HCT116 (cell line): ENCODE data around the gene C9orf78. TPM values are rescaled to one million over a fixed set of nuclear protein-coding genes. Genes with fewer than 3 reads are reported as not detected.
"Not testable (repeated sequence)": the region's sequence is repeated elsewhere in the genome, so short reads cannot be mapped to it uniquely, and the experiment has no call there.

Experiments
- ATAC-seq: fragments of 200-7000 bp; cut with Tn5 transposase; 2 replicates; pipeline ENCODE4 v1.9.1; 2020; ENCODE audit warnings: mild to moderate bottlenecking, moderate library complexity
- BruUV-seq: library from RNA; stranded (reverse); fragments of 400-500 nt; replicated peaks from 2 replicates; lab custom pipeline; 2021; lab: Mats Ljungman, UMichigan
- CTCF ChIA-PET: fragments of 300-600 bp; sonication (Branson Sonifier 250); formaldehyde crosslinking; loops from one replicate; lab custom pipeline; 2021; ENCODE audit warnings: antibody characterized with exemption; lab: Charles Lee
- POLR2A ChIA-PET: fragments of 300-600, 350-600 bp; sonication (Branson Sonifier 250); formaldehyde crosslinking; loops from one replicate; lab custom pipeline; 2021; ENCODE audit warnings: antibody characterized with exemption; lab: Charles Lee
- RAD21 ChIA-PET, 2 experiments: fragments of 300-600 bp; sonication (Branson Sonifier 250); formaldehyde crosslinking; loops; one replicate each; lab custom pipeline; 2023; ENCODE audit warnings: low total read pairs in 2 of 2; ENCODE audit not compliant: uncharacterized antibody in 2 of 2, unreplicated experiment in 2 of 2, low non-redundant PET in 1 of 2; lab: Charles Lee
- DNase-seq: peaks from one replicate; pipeline ENCODE4 v3.0.0-alpha.2; 2010; ENCODE audit warnings: low read depth, low spot score
- H2AFZ ChIP-seq: fragments of 200-600 bp; shearing (Covaris generic), sonication (generic); 2 replicates; pipeline ENCODE4 v1.6.1; 2017; ENCODE audit warnings: low read depth, mixed run types, mixed read lengths, antibody characterized with exemption, low read length; ENCODE audit not compliant: poor library complexity, severe bottlenecking
- H3K27ac ChIP-seq: 2 replicates; pipeline ENCODE4 v1.5.1; 2012; ENCODE audit warnings: low read depth, low read length
- H3K27me3 ChIP-seq: fragments of 200-600 bp; sonication (generic); 2 replicates; pipeline ENCODE4 v1.6.1; 2016; ENCODE audit warnings: mixed run types, low read length, mixed read lengths; ENCODE audit not compliant: insufficient read depth
- H3K36me3 ChIP-seq, 2 experiments: fragments of 200-500 bp in 1 of 2; fragments of 200-600 bp in 1 of 2; sonication (Bioruptor generic) in 1 of 2; sonication (generic) in 1 of 2; 2 replicates each; pipeline versions ENCODE4 v1.5.1 to v1.6.1; 2014 to 2016; ENCODE audit warnings: low read length in 2 of 2, inconsistent platforms in 1 of 2, mixed read lengths in 1 of 2, mixed run types in 1 of 2; ENCODE audit not compliant: insufficient read depth in 2 of 2, control insufficient read depth in 1 of 2
- H3K4me1 ChIP-seq, 2 experiments: fragments of 200-600 bp in 1 of 2; sonication (generic) in 1 of 2; 2 replicates each; pipeline versions ENCODE4 v1.5.1 to v1.6.1; 2012 to 2017; ENCODE audit warnings: low read length in 2 of 2, inconsistent platforms in 1 of 2, mild to moderate bottlenecking in 1 of 2, mixed read lengths in 1 of 2, mixed run types in 1 of 2, moderate library complexity in 1 of 2; ENCODE audit not compliant: insufficient read depth in 2 of 2, control insufficient read depth in 1 of 2
- H3K4me2 ChIP-seq: fragments of 200-600 bp; sonication (generic); 2 replicates; pipeline ENCODE4 v1.6.1; 2017; ENCODE audit warnings: mixed run types, low read length, mixed read lengths
- H3K4me3 ChIP-seq, 2 experiments: fragments of 200-600 bp in 1 of 2; sonication (generic) in 1 of 2; replicated peaks in 1 of 2; 2 replicates each; pipeline ENCODE4 v1.5.1; 2011 to 2016; ENCODE audit warnings: low read length in 2 of 2, control low read depth in 1 of 2, low read depth in 1 of 2, mild to moderate bottlenecking in 1 of 2, mixed read lengths in 1 of 2, mixed run types in 1 of 2
- H3K79me2 ChIP-seq: fragments of 200-600 bp; sonication (generic); 2 replicates; pipeline ENCODE4 v1.6.1; 2017; ENCODE audit warnings: mild to moderate bottlenecking, mixed run types, low read length, moderate library complexity, mixed read lengths; ENCODE audit not compliant: insufficient read depth
- H3K9ac ChIP-seq: fragments of 200-600 bp; sonication (generic); 2 replicates; pipeline ENCODE4 v1.6.1; 2016; ENCODE audit warnings: low read length, mixed read lengths
- H3K9me2 ChIP-seq: fragments of 200-600 bp; sonication (generic), shearing (Covaris generic); 2 replicates; pipeline ENCODE4 v1.6.1; 2017; ENCODE audit warnings: mixed run types, mild to moderate bottlenecking, moderate library complexity; ENCODE audit not compliant: insufficient read depth
- H3K9me3 ChIP-seq, 2 experiments: fragments of 200-500 bp in 1 of 2; fragments of 200-600 bp in 1 of 2; sonication (Bioruptor generic) in 1 of 2; sonication (generic) in 1 of 2; 2 replicates each; pipeline ENCODE4 v1.6.1; 2014 to 2017; ENCODE audit warnings: low read length in 2 of 2, mixed read lengths in 2 of 2, inconsistent platforms in 1 of 2, low read depth in 1 of 2, mild to moderate bottlenecking in 1 of 2, mixed run types in 1 of 2, moderate library complexity in 1 of 2; ENCODE audit not compliant: control insufficient read depth in 1 of 2, insufficient read depth in 1 of 2
- H4K20me1 ChIP-seq: fragments of 200-600 bp; sonication (generic), shearing (Covaris generic); 2 replicates; pipeline ENCODE4 v1.6.1; 2017; ENCODE audit warnings: mixed run types, mild to moderate bottlenecking, moderate library complexity; ENCODE audit not compliant: insufficient read depth
- CBX3 ChIP-seq: IDR thresholded peaks from 2 replicates; pipeline ENCODE4 v1.6.1; 2012; ENCODE audit warnings: low read depth
- EGR1 ChIP-seq: IDR thresholded peaks from 2 replicates; pipeline ENCODE4 v1.6.1; 2012; ENCODE audit warnings: low read depth
- ELF1 ChIP-seq: IDR thresholded peaks from 2 replicates; pipeline ENCODE4 v1.6.1; 2012; ENCODE audit warnings: low read depth, borderline replicate concordance
- EZH2 ChIP-seq: fragments of 200-600 bp; sonication (generic); IDR thresholded peaks from 2 replicates; pipeline ENCODE4 v1.6.1; 2017; ENCODE audit warnings: antibody characterized with exemption, mixed run types
- FOSL1 ChIP-seq: IDR thresholded peaks from 2 replicates; pipeline ENCODE4 v1.6.1; 2012; ENCODE audit warnings: low read depth
- SP1 ChIP-seq: IDR thresholded peaks from 2 replicates; pipeline ENCODE4 v1.6.1; 2012; ENCODE audit warnings: low read depth
- YY1 ChIP-seq: IDR thresholded peaks from 2 replicates; pipeline ENCODE4 v1.6.1; 2011; ENCODE audit warnings: low read length, low read depth, moderate library complexity, mild to moderate bottlenecking; ENCODE audit not compliant: insufficient replicate concordance; ENCODE audit errors: extremely low read depth
- ZFX ChIP-seq: fragments of 450-650 bp; IDR thresholded peaks from 2 replicates; pipeline ENCODE4 v1.6.1; 2017
- intact Hi-C: fragments of 100-400 bp; cut with micrococcal nuclease; formaldehyde crosslinking; loops from 2 replicates; pipeline ENCODE4 v1.10.0; 2022
- total RNA-seq: library from RNA; stranded (reverse); gene quantifications from one replicate; pipeline ENCODE4 v1.2.1, GENCODE V29; 2021; ENCODE audit not compliant: unreplicated experiment
- TF ChIP-seq, protein P1 (sequence below): IDR thresholded peaks from 2 replicates; pipeline ENCODE4 v1.6.1; 2011; ENCODE audit warnings: mild to moderate bottlenecking, low read length, moderate library complexity; ENCODE audit not compliant: insufficient replicate concordance; ENCODE audit errors: extremely low read depth

The C9orf78 gene
- total RNA-seq, 1 experiment from 2014 or later: 41.4 TPM

DNA sequence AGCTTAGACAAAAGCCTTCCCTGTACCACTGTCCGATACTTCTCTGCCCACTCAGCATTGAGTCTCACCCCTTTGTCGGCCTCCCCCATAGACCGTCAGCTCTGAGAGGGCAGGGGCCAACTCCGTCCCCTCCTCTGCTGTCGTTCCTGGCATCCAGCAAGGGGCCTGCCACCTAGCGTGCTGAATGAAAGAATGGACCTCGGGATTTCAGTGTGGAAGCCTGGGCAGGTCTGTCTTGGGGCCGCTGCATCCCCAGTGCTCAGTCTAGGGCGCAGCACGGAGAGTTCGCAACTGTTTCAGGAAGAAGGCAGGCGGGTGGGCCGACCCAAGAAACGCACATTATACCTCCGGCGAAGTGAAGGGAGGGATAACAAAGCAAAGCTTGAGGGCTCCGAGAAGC, 33.6 kb downstream of the C9orf78 start:
- no peak overlapping the region for H3K9ac ChIP-seq
- H3K9me3 ChIP-seq: no peaks in the 10 kb centered on the region
- H4K20me1 ChIP-seq: no peaks in the 10 kb centered on the region
- no peaks in the 10 kb centered on the region for H3K27me3 ChIP-seq
- H2AFZ ChIP-seq: no peak overlapping the region
- BruUV-seq: no TSS peak
- DNase-seq (no peak), ATAC-seq (no peak)
- peaks cover 4 to 8% of the 10 kb centered on the region in 2 experiments; a peak in 3 of 4 replicates for H3K4me1 ChIP-seq
- no peak overlapping the region for H3K4me2 ChIP-seq
- no peak overlapping the region for H3K27ac ChIP-seq
- H3K9me2 ChIP-seq: no peaks in the 10 kb centered on the region
- 0 out of 4 replicates have a peak, but pooled peaks cover 0 to 2% of the 10 kb centered on the region in 2 experiments for H3K36me3 ChIP-seq
- CTCF ChIA-PET: interaction anchor here (1.0 kb wide), 1 partner anchor 11 kb away, joined by 3 read pairs; no protein-coding TSS in a partner anchor
- RAD21 ChIA-PET: no interaction called here
- POLR2A ChIA-PET: interaction anchor here (0.6 kb wide), 1 partner anchor 40 kb away, joined by 3 read pairs; no protein-coding TSS in a partner anchor
- H3K79me2 ChIP-seq: peaks cover 17% of the 10 kb centered on the region; the same call in 1 of the 2 replicates
- no peak overlapping the region for H3K4me3 ChIP-seq
- intact Hi-C loops: no loop called here
- TF ChIP-seq, protein P1, sequence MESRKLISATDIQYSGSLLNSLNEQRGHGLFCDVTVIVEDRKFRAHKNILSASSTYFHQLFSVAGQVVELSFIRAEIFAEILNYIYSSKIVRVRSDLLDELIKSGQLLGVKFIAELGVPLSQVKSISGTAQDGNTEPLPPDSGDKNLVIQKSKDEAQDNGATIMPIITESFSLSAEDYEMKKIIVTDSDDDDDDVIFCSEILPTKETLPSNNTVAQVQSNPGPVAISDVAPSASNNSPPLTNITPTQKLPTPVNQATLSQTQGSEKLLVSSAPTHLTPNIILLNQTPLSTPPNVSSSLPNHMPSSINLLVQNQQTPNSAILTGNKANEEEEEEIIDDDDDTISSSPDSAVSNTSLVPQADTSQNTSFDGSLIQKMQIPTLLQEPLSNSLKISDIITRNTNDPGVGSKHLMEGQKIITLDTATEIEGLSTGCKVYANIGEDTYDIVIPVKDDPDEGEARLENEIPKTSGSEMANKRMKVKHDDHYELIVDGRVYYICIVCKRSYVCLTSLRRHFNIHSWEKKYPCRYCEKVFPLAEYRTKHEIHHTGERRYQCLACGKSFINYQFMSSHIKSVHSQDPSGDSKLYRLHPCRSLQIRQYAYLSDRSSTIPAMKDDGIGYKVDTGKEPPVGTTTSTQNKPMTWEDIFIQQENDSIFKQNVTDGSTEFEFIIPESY: no peak
- TF ChIP-seq ELF1 (no peak), EGR1 (no peak)
- TF ChIP-seq, all 23 proteins: peak for 0

DNA sequence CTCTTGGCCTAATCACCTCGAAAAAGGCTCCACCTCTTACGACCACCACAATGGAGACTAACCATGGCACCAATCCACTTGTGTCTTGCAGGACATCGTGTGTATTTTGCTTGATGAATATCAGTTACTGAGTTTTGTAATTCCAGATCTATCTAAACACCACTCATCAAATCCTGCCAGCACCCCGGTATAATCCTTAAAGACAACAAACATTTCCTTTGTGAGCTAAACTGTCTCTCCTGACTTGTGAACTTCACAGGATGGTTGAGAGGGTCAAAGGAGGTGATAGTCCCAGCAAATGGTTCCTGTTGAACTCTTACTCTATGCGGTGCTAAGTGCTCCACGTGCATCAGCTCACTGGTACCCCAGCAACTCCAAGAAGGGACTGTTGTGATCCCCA, 36.1 kb downstream of the C9orf78 start:
- no peak overlapping the region for H3K9ac ChIP-seq
- H3K4me3 ChIP-seq: no peak overlapping the region
- H3K79me2 ChIP-seq: peaks cover 5% of the 10 kb centered on the region; the same call in 1 of the 2 replicates
- POLR2A ChIA-PET: no interaction called here
- intact Hi-C loops: no loop called here
- RAD21 ChIA-PET: no interaction called here
- no peaks in the 10 kb centered on the region for H4K20me1 ChIP-seq
- no peak overlapping the region for H3K4me2 ChIP-seq
- CTCF ChIA-PET: no interaction called here
- TF ChIP-seq EGR1 (no peak), CBX3 (no peak), ZFX (no peak), SP1 (no peak), YY1 (no peak), EZH2 (no peak), FOSL1 (no peak), ELF1 (no peak)
- TF ChIP-seq, protein P1: no peak
- no peaks in the 10 kb centered on the region for H3K9me2 ChIP-seq
- DNase-seq (no peak), ATAC-seq (no peak)
- H3K27ac ChIP-seq: no peak overlapping the region
- H3K36me3 ChIP-seq: no peaks in the 10 kb centered on the region
- H3K9me3 ChIP-seq: no peaks in the 10 kb centered on the region
- peaks cover 4% of the 10 kb centered on the region; the same call in 1 of the 2 replicates for H3K27me3 ChIP-seq
- H2AFZ ChIP-seq: no peak overlapping the region
- no TSS peak for BruUV-seq
- peaks cover 2 to 4% of the 10 kb centered on the region in 2 experiments; a peak in 3 of 4 replicates for H3K4me1 ChIP-seq

DNA sequence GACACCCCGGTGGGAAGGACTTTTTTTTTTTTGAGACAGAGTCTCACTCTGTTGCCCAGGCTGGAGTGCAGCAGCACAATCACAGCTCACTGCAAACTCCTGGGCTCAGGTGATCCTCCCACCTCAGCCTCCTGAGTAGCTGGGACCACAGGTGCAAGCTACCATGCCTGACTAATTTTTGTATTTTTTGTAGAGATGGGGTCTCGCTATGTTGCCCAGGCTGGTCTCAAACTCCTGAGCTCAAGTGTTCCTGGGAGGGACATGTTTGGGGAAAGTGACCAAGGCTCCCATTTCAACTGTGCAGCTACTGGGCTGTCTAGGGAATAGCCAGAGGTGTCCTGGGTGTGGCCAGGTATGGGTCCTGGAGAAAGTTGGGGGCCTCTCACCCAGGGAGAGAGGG, 39.0 kb downstream of the C9orf78 start:
- ATAC-seq, H3K9me3 ChIP-seq, BruUV-seq, CTCF ChIA-PET, H3K79me2 ChIP-seq, H3K4me2 ChIP-seq, H3K4me1 ChIP-seq, H3K27me3 ChIP-seq, RAD21 ChIA-PET, H4K20me1 ChIP-seq, H3K9ac ChIP-seq, H2AFZ ChIP-seq, H3K27ac ChIP-seq, H3K9me2 ChIP-seq, DNase-seq, intact Hi-C loops, H3K36me3 ChIP-seq, H3K4me3 ChIP-seq: not testable (repeated sequence)
- POLR2A ChIA-PET: interaction anchor here (0.7 kb wide), 1 partner anchor 368 kb away, joined by 3 read pairs; no protein-coding TSS in a partner anchor
